HepG2 (cell line): ENCODE results near the gene OPRL1. TPM values are rescaled to one million over a fixed set of nuclear protein-coding genes. Genes with fewer than 3 reads are reported as not detected.

Experiments used
- BORCS8-MEF2B ChIP-seq: sonication (generic); formaldehyde crosslinking; IDR thresholded peaks from 2 replicates; pipeline ENCODE4 v1.8.0; 2022; ENCODE audit warnings: mild to moderate bottlenecking, missing genetic modification reagents
- DNMT3B ChIP-seq: conservative IDR thresholded peaks from 2 replicates; pipeline ENCODE4 v1.6.1; 2016; ENCODE audit warnings: missing biosample characterization, control low read depth
- SMARCC2 ChIP-seq: fragments of 450-650 bp; IDR thresholded peaks from 2 replicates; pipeline ENCODE4 v1.6.1; 2017; ENCODE audit warnings: antibody characterized with exemption, mild to moderate bottlenecking
- YEATS2 ChIP-seq: sonication (generic); formaldehyde crosslinking; IDR thresholded peaks from 2 replicates; pipeline ENCODE4 v1.4.0; 2020; ENCODE audit warnings: missing genetic modification reagents, borderline replicate concordance
- ZNF17 ChIP-seq: sonication (generic); formaldehyde crosslinking; IDR thresholded peaks from 2 replicates; pipeline ENCODE4 v1.5.0; 2020; ENCODE audit warnings: mild to moderate bottlenecking, missing genetic modification reagents
- ZNF382 ChIP-seq: sonication (generic); formaldehyde crosslinking; IDR thresholded peaks from 2 replicates; pipeline ENCODE4 v1.5.0; 2020; ENCODE audit warnings: missing genetic modification reagents, mild to moderate bottlenecking, borderline replicate concordance
- ZNF468 ChIP-seq: sonication (generic); formaldehyde crosslinking; IDR thresholded peaks from 2 replicates; pipeline ENCODE4 v1.8.0; 2022; ENCODE audit warnings: mild to moderate bottlenecking, moderate library complexity, missing genetic modification reagents
- ZNF7 ChIP-seq: IDR thresholded peaks from 2 replicates; pipeline ENCODE4 v1.6.1; 2016; ENCODE audit warnings: missing biosample characterization, missing genetic modification reagents
- polyA plus RNA-seq, 8 experiments: library from polyadenylated mRNA; depleted of rRNA in 3 of 8; stranded (reverse) in 7 of 8; unstranded in 1 of 8; fragments of >200 nt; fragmentation: Illumina TruSeq in 4 of 8; extraction: Trizol in 4 of 8; gene quantifications; 2 replicates each; pipeline versions ENCODE4 v1.2.1 to v1.2.3, GENCODE V29; 2011 to 2016; ENCODE audit warnings: low read depth in 4 of 8, missing spikeins in 1 of 8, mixed read lengths in 1 of 8; ENCODE audit not compliant: insufficient read depth in 1 of 8
- total RNA-seq, 5 experiments: library from RNA; depleted of rRNA; stranded (reverse); fragments of >200 nt; fragmentation: Illumina TruSeq; extraction: Trizol; gene quantifications; 2 replicates each; pipeline ENCODE4 v1.2.3, GENCODE V29; 2016; ENCODE audit warnings: low read depth in 1 of 5
- TF ChIP-seq, protein P1 (sequence below): sonication (generic); formaldehyde crosslinking; IDR thresholded peaks from 2 replicates; pipeline ENCODE4 v1.4.0; 2020; ENCODE audit warnings: low read depth, mild to moderate bottlenecking, missing genetic modification reagents
- TF ChIP-seq, protein P2 (sequence below): IDR thresholded peaks from 2 replicates; pipeline ENCODE4 v1.6.1; 2018; ENCODE audit warnings: missing genetic modification reagents, mild to moderate bottlenecking, missing compliant biosample characterization
- TF ChIP-seq, protein P3 (sequence below): sonication (generic); formaldehyde crosslinking; IDR thresholded peaks from 2 replicates; pipeline ENCODE4 v1.8.1; 2023; ENCODE audit warnings: mild to moderate bottlenecking, missing genetic modification reagents
- TF ChIP-seq, protein P4 (sequence below): fragments of 450-650 bp; IDR thresholded peaks from 2 replicates; pipeline ENCODE4 v1.6.1; 2017; ENCODE audit warnings: mild to moderate bottlenecking
- TF ChIP-seq, protein P5 (sequence below): sonication (generic); formaldehyde crosslinking; IDR thresholded peaks from 2 replicates; pipeline ENCODE4 v1.5.0; 2020; ENCODE audit warnings: mild to moderate bottlenecking, missing genetic modification reagents, borderline replicate concordance
- TF ChIP-seq, protein P6 (sequence below), 2 experiments: sonication (generic) in 1 of 2; formaldehyde crosslinking in 1 of 2; IDR thresholded peaks; 2 replicates each; pipeline versions ENCODE4 v1.5.1 to v1.6.1; 2011 to 2020; ENCODE audit warnings: borderline replicate concordance in 1 of 2, low read depth in 1 of 2, low read length in 1 of 2, mild to moderate bottlenecking in 1 of 2, missing genetic modification reagents in 1 of 2, moderate library complexity in 1 of 2

OPRL1 gene
- total and polyA plus RNA-seq, 2 of the 13 experiments (the other 11 are each of a cell fraction or from before 2014, with no cell fraction given) = 0.35 to 0.71 TPM

DNA sequence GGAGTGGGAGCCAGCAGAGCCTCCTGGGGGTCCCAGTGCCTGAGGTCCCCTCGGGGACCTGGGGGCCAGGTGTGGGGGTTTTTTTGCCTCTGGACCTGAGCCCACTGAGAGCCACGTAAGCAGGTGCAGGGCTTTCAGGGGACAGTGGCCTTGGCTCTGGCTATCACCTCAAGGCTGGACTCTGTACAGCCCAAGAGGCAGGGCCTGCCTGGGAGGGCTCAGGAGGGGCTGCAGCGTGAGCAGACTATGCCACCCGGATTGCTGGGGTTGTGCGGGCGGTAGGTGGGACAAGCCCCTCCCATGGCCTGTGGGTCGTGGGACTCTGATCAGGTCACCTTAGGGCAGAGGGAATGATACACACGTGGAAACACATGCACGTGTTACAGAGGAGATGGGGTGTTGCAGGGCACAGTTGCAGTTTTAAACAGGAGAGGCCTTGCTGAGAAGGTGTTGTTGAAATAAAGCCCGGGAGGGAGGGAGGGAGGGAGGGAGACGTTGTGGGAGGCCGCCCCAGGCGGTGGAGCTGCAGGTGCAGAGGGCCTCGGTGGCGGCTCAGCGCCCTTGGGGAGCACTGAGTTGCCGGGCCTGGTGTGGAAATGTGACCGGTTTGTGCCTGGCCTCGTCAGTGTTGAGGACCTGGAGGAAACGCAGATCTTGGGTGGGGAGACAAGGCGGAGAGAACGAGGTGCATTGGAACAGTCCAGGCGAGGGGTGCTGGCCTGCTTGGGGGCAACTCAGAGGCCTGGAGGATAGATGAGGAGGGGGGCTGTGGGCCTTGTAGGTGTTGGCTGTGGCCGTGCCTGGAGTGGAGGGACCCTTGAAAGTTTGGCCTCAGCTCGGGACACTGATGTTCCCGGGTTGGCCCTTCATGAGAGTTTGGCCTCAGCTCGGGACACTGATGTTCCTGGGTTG, 14.6 kb upstream of the OPRL1 start (continued):
- TF ChIP-seq, protein P1, sequence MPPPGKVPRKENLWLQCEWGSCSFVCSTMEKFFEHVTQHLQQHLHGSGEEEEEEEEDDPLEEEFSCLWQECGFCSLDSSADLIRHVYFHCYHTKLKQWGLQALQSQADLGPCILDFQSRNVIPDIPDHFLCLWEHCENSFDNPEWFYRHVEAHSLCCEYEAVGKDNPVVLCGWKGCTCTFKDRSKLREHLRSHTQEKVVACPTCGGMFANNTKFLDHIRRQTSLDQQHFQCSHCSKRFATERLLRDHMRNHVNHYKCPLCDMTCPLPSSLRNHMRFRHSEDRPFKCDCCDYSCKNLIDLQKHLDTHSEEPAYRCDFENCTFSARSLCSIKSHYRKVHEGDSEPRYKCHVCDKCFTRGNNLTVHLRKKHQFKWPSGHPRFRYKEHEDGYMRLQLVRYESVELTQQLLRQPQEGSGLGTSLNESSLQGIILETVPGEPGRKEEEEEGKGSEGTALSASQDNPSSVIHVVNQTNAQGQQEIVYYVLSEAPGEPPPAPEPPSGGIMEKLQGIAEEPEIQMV = peak; percentile 57; the same call in 1 of the 2 replicates
- no peak for TF ChIP-seq SMARCC2
- TF ChIP-seq, protein P2, sequence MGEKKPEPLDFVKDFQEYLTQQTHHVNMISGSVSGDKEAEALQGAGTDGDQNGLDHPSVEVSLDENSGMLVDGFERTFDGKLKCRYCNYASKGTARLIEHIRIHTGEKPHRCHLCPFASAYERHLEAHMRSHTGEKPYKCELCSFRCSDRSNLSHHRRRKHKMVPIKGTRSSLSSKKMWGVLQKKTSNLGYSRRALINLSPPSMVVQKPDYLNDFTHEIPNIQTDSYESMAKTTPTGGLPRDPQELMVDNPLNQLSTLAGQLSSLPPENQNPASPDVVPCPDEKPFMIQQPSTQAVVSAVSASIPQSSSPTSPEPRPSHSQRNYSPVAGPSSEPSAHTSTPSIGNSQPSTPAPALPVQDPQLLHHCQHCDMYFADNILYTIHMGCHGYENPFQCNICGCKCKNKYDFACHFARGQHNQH (CRISPR knock-in tag) = peak; percentile 16; the same call in 1 of the 2 replicates
- TF ChIP-seq ZNF7 (CRISPR knock-in tag) = no peak
- TF ChIP-seq ZNF468 (CRISPR knock-in tag) = no peak
- TF ChIP-seq BORCS8-MEF2B (CRISPR knock-in tag) = peak; percentile 88
- TF ChIP-seq, protein P3, sequence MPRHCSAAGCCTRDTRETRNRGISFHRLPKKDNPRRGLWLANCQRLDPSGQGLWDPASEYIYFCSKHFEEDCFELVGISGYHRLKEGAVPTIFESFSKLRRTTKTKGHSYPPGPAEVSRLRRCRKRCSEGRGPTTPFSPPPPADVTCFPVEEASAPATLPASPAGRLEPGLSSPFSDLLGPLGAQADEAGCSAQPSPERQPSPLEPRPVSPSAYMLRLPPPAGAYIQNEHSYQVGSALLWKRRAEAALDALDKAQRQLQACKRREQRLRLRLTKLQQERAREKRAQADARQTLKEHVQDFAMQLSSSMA (CRISPR knock-in tag) = no peak
- TF ChIP-seq, protein P4, sequence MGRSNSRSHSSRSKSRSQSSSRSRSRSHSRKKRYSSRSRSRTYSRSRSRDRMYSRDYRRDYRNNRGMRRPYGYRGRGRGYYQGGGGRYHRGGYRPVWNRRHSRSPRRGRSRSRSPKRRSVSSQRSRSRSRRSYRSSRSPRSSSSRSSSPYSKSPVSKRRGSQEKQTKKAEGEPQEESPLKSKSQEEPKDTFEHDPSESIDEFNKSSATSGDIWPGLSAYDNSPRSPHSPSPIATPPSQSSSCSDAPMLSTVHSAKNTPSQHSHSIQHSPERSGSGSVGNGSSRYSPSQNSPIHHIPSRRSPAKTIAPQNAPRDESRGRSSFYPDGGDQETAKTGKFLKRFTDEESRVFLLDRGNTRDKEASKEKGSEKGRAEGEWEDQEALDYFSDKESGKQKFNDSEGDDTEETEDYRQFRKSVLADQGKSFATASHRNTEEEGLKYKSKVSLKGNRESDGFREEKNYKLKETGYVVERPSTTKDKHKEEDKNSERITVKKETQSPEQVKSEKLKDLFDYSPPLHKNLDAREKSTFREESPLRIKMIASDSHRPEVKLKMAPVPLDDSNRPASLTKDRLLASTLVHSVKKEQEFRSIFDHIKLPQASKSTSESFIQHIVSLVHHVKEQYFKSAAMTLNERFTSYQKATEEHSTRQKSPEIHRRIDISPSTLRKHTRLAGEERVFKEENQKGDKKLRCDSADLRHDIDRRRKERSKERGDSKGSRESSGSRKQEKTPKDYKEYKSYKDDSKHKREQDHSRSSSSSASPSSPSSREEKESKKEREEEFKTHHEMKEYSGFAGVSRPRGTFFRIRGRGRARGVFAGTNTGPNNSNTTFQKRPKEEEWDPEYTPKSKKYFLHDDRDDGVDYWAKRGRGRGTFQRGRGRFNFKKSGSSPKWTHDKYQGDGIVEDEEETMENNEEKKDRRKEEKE = no peak
- TF ChIP-seq, protein P5, sequence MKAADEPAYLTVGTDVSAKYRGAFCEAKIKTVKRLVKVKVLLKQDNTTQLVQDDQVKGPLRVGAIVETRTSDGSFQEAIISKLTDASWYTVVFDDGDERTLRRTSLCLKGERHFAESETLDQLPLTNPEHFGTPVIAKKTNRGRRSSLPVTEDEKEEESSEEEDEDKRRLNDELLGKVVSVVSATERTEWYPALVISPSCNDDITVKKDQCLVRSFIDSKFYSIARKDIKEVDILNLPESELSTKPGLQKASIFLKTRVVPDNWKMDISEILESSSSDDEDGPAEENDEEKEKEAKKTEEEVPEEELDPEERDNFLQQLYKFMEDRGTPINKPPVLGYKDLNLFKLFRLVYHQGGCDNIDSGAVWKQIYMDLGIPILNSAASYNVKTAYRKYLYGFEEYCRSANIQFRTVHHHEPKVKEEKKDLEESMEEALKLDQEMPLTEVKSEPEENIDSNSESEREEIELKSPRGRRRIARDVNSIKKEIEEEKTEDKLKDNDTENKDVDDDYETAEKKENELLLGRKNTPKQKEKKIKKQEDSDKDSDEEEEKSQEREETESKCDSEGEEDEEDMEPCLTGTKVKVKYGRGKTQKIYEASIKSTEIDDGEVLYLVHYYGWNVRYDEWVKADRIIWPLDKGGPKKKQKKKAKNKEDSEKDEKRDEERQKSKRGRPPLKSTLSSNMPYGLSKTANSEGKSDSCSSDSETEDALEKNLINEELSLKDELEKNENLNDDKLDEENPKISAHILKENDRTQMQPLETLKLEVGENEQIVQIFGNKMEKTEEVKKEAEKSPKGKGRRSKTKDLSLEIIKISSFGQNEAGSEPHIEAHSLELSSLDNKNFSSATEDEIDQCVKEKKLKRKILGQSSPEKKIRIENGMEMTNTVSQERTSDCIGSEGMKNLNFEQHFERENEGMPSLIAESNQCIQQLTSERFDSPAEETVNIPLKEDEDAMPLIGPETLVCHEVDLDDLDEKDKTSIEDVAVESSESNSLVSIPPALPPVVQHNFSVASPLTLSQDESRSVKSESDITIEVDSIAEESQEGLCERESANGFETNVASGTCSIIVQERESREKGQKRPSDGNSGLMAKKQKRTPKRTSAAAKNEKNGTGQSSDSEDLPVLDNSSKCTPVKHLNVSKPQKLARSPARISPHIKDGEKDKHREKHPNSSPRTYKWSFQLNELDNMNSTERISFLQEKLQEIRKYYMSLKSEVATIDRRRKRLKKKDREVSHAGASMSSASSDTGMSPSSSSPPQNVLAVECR (CRISPR knock-in tag) = peak; percentile 66; the same call in 1 of the 2 replicates
- TF ChIP-seq YEATS2 = peak; percentile 27; the same call in 1 of the 2 replicates
- no peak for TF ChIP-seq DNMT3B
- no peak for TF ChIP-seq ZNF382 (CRISPR knock-in tag)
- no peak for TF ChIP-seq ZNF17
- TF ChIP-seq, protein P6, sequence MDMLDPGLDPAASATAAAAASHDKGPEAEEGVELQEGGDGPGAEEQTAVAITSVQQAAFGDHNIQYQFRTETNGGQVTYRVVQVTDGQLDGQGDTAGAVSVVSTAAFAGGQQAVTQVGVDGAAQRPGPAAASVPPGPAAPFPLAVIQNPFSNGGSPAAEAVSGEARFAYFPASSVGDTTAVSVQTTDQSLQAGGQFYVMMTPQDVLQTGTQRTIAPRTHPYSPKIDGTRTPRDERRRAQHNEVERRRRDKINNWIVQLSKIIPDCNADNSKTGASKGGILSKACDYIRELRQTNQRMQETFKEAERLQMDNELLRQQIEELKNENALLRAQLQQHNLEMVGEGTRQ (IDR thresholded peaks at IDR 0.05; ENCODE audit: low read depth, low read length) = no peak
- TF ChIP-seq, protein P6 (CRISPR knock-in tag; IDR thresholded peaks at IDR 0.05; ENCODE audit: borderline replicate concordance) = no peak
